ENCODE data around the gene FCHSD2.

DNA sequence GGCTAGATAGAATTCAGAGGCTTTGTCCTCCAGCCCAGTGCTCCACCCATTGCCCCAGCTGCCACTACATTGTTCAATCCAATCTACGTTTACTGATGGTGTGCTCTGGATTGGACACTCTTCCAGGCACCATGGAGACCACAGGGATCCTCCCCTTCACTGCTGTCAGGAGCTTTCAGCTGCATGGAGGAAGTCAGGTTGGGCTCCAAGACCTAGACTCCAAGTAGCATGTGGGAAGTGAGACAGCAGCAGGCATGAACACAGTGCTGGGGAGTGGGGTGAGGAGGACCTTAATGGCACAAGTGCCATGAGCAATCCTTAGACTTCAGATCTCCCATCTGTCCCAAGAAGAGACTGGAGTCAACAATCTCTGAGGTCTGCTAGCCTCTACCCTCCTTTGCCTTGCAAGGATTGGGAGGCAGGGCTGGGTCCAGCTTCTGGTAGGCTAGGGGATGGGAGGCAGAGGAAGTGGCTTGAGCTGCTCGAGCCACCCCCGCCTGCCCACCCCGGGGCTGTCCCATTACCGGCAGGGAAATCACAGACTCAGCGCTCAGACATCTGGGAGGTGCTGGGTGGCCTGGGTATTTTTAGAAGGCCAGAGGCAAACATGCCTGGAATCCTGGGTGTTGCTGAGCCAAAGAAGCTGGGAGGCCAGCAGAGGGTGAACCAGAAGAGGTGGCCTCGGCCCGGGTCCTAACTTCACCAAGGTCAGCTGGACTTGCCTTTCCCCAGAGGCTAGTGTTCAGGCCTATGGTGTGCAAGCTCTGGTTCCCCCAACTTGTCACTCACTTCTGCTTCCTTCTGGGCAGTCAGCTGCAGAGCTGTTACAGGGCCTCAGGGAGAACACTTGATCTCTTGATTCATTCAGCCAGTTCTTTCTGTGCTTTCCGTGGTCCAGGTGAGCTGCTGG, 15.2 kb upstream of the FCHSD2 start:
- TF ChIP-seq CTCF (IDR thresholded peaks at IDR 0.05) (no peak), POLR2A (IDR thresholded peaks at IDR 0.05) (no peak)
